ENCODE results near the gene DLG4. TPM values are rescaled to one million over a fixed set of nuclear protein-coding genes. Genes with fewer than 3 reads are reported as not detected.
A peak's percentile ranks its signal among the peaks of the same experiment; 100 is the strongest.

Gene DLG4
- 61.1 and 67.3 TPM in 2 replicates for polyA plus RNA-seq (2014; cell fraction: cytosol; rRNA removed)
- polyA plus RNA-seq (2014; cell fraction: nucleus; rRNA removed) = 117 and 125 TPM in 2 replicates

DNA sequence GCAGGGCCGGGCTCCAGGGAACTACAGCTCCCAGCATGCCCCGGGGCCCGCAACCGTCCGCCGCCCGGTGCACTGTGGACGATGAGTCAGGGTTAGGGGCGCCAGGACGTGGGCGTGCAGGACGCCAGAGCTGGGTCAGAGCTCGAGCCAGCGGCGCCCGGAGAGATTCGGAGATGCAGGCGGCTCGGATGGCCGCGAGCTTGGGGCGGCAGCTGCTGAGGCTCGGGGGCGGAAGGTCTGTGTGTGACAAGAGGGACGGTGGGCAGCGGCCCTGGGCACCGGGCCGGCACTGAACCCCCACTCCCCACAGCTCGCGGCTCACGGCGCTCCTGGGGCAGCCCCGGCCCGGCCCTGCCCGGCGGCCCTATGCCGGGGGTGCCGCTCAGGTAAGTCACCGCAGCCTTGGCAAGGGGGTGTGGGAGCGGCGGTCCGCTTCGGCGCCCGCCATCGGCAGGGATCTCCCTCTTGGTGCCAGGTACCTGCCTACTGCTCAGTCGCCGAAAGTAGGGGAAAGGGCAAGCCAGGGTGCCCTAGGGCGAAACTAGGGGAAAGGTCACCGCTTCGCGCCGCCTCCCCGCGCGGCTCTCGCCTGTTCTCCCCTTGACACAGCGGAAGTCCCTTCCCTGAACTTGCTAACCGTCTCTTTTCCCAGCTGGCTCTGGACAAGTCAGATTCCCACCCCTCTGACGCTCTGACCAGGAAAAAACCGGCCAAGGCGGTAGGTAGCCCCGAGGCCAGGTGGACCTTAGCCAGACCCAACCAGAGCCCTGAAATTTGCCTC lies at the start of gene DLG4, which contains the start of gene ACADVL:
TSS of gene DLG4 (minus strand) at position 25 of the 781 bp plus-strand sequence.
TSS of gene ACADVL (plus strand) at position 127 of the 781 bp plus-strand sequence. CDS start at position 174, 47 bp downstream.
- peak; percentile 87 for DNase-seq (ENCODE audit: low spot score)

DNA sequence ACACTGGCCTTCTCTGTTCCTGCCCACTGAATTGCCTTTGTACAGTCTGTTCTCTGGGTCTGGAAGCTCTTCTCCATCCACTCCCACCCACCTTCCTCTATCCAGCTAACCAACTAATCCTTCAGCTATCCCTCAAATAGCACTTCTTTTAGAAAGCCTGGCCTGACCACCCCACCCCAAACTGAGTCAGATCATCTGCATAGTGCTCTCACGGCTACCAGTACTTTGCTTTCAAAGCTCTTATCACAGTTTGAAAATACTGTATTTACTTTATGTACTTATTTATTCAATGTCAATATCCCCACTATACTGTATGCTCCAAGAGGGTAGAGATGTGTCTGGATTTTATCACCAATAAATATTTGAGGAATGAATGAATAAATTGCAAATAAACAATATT lies 47.1 kb upstream of the DLG4 start:
- no peak for DNase-seq (ENCODE audit: low spot score)

GRCh38 chr17:7263801-7264078 lies 44.1 kb upstream of the DLG4 start:
- DNase-seq (ENCODE audit: low spot score) = no peak

- DNase-seq (ENCODE audit: low spot score) = no peak
Observed at GRCh38 chr17:7262935-7263800, 43.5 kb upstream of the DLG4 start.

DNA sequence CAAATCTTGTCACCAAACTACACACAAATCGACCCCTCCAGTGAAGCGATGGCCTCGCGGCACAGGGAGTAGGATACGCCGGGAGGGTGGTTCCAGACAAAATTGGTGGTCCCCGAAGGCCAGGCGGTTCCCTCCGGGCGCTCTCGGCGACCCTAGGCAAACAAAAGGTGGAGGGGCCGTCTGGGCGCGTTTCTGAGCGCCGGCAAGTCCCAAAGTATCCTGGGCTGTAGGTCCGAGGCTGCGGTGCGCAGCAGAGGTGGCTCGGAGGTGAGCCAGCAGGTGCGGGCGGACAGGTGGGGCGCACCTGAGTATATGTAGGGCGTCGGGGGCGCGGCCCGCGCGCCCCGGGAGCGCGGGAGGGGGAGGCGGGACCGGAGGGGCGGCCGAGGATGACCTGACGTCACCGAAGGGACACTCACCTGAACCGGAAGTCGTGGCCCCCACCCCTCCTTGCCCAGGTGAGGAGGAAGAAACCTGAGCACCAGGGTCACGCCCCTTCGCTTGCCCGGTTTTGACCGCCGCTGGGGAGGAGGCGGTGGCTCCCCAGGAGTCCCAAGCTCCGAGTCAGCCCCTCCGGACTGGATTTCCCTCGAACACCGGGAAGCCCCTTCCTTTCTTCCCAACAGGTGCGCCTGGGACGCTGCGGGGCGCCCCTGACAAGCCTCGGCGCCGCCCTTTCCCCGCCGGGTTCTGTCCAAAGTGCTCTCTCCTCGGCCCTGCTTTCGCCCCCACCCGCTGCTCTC lies 42.7 kb upstream of the DLG4 start, which contains the start of gene CLDN7:
TSS of gene CLDN7 (minus strand) at position 287 of the 743 bp plus-strand sequence. CDS start 435 bp downstream, outside the sequence.
- DNase-seq (ENCODE audit: low spot score) = no peak

GRCh38 chr17:7261379-7262191 lies 41.9 kb upstream of the DLG4 start:
- DNase-seq (ENCODE audit: low spot score) = no peak

GRCh38 chr17:7260651-7261378 lies 41.2 kb upstream of the DLG4 start:
- DNase-seq (ENCODE audit: low spot score) = no peak

- no peak for DNase-seq (ENCODE audit: low spot score)
Observed at GRCh38 chr17:7260151-7260550, 40.5 kb upstream of the DLG4 start.

- no peak for DNase-seq (ENCODE audit: low spot score)
Observed at GRCh38 chr17:7259555-7259889, 39.9 kb upstream of the DLG4 start.

GRCh38 chr17:7258731-7259554 lies 39.3 kb upstream of the DLG4 start:
- DNase-seq (ENCODE audit: low spot score) = no peak

- DNase-seq (ENCODE audit: low spot score) = no peak
Observed at GRCh38 chr17:7256766-7257456, 37.3 kb upstream of the DLG4 start.

GRCh38 chr17:7254511-7254910 lies 34.9 kb upstream of the DLG4 start:
- no peak for DNase-seq (ENCODE audit: low spot score)

- DNase-seq (ENCODE audit: low spot score) = no peak
Observed at GRCh38 chr17:7253082-7253481, 33.4 kb upstream of the DLG4 start.

GRCh38 chr17:7252176-7253043 lies 32.8 kb upstream of the DLG4 start, which contains the start of gene ELP5:
Gene ELP5 (plus strand): TSS chr17:7252215. CDS start chr17:7252551, 336 bp downstream.
- peak; percentile 98 for DNase-seq (ENCODE audit: low spot score)

DNA sequence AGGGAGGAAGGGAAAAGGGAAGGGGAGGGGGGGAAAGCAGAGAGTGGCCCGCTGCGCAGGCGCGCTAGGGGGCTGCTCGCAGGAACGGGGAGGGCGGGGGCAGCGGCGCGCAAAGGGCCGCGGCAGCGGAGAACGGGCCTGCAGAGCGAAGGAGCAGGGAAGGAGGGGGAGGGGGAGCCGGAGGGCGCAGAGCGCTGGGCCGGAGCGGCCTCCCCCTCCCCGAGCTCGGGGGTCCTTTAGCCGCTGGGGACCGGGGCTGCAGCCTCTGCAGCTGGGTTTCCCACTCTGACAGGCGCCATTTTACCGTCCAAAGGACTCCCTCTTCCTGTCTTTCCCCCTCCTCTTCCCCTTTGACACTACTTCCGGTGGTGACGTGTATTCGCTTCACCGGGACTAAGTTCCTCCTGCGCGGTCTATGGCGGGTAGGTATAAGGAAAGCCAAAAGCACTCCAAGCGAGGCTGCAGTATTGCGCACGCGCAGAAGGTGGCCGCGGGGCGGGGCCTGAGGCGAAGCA lies 32.1 kb upstream of the DLG4 start, which contains the start of gene CTDNEP1:
TSS of gene CTDNEP1 (minus strand) at position 74 of the 515 bp plus-strand sequence. CDS start 438 bp downstream, outside the sequence.
- DNase-seq (ENCODE audit: low spot score) = peak; percentile 100

DNA sequence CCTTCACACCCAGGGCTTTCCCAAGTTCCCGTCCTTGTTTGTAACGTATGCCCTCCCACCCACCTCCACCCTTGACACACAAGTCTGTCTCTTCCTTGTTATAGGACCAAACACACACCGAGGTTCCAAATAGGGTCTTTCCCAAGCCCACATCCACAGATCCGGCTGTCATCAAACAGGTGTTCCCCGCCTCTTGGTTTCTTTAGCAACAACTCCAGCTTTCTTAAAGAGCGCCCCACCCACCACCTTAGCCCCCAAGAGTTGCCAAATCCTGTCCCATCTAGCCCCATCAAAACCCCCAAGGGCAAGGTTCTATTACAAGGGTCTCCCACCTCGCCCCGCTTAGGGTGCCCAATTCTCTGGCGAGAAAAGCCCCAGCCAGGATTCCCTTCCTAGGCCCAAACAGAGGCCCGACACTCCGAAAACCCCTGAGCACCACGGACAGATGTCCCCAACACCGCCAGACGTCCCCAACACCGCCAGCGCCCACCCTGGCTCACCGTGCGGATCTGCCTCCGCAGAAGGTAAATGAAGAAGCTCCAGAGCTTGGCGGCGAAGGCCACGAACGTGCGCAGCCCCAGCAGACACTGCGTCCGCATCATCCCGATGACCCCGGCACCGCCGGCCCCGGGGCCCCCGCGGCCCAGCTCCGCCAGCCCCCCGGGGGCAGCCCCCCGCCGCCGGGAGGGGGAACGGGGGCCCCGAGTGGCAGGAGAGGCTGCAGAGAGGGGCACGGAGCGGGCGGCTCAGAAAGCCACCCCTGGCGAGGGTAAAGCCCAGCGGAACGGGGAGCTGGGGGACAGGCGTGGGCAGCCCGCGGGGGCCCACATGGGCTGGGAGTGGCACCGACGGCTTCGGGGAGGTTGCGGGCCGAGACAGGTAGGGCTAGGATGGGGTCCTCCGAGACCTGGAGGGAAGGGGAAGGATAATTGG lies 31.3 kb upstream of the DLG4 start:
- DNase-seq (ENCODE audit: low spot score) = no peak

Measured in SK-N-DZ (cell line).